ENCODE measurements around the gene TSKU.
A peak's percentile ranks its signal among the peaks of the same experiment; 100 is the strongest.
"Not testable (repeated sequence)": the region's sequence is repeated elsewhere in the genome, so short reads cannot be mapped to it uniquely, and the experiment has no call there.

Gene TSKU

DNA sequence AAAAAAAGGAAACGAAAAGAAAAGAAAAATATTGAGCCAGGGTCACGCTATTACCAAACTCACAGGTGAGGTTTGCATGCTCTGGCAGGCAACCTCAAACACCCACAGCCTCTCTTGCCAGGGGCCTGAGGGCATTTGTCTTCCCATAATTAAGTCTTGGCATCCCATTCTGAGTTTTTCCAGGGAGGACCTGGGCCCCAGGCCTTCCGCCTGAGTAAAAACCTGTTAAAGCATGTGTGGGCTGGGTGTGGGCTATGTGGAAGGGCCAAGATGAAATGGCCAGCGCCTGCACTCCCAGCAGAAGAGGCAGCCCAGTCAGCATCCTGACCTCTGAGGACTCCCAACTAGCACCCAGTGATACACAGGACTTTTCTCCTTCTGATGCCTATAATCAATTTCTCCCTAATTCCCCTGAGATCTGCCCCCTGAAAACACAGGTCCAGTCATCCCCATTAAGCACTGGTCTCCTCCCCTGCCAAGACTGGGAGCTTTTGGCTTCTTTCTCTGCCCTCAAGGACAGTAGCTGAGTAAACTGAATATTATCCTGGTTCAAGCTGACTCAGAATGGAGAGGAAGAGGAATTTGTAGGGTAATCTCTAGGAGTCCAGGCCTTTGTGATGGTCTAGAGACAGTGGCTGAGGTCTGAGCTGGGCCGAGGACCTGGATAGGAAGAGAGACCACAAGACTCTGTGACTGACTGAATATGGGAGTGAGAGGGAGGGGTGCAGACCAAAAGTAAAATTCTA lies 42.0 kb downstream of the TSKU start:
- Histone ChIP-seq H3K9ac (ENCODE audit: low read length) (peak overlapping the region; percentile 26), H3K36me3 (ENCODE audit: control insufficient read depth in 1 of 2, insufficient read depth in 2 of 2, low read depth in 1 of 2, low read length in 2 of 2) (no peaks in the 10 kb centered on the region), H2AK5ac (ENCODE audit: low read length, severe bottlenecking) (no peak overlapping the region), H3K79me1 (replicated peaks; ENCODE audit: low read length, poor library complexity, severe bottlenecking) (no peaks in the 10 kb centered on the region), H3K4me3 (ENCODE audit: insufficient read depth in 1 of 2, low read depth in 1 of 2, low read length in 2 of 2) (no peak overlapping the region), H2BK120ac (ENCODE audit: low read depth, low read length) (peak overlapping the region; percentile 57), H2BK12ac (ENCODE audit: low read length in 2 of 2) (peak overlapping the region; percentile 2 to 85), H3K27ac (ENCODE audit: low read length, poor library complexity, severe bottlenecking) (no peak overlapping the region), H3K9me3 (ENCODE audit: control insufficient read depth, low read length) (no peaks in the 10 kb centered on the region), H3K4me2 (ENCODE audit: low read length, poor library complexity, severe bottlenecking) (no peak overlapping the region), H3K27me3 (ENCODE audit: control insufficient read depth in 1 of 2, insufficient read depth in 1 of 2, low read length in 2 of 2) (no peaks in the 10 kb centered on the region), H3K14ac (ENCODE audit: low read length in 2 of 2) (no peak overlapping the region), H3K4me1 (ENCODE audit: control insufficient read depth, insufficient read depth, low read depth, low read length) (peaks cover 5% of the 10 kb centered on the region), H2AFZ (ENCODE audit: low read depth, low read length) (peak overlapping the region; percentile 31), H4K91ac (ENCODE audit: low read length) (no peak overlapping the region), H2BK5ac (ENCODE audit: low read depth, low read length, poor library complexity, severe bottlenecking) (no peak overlapping the region), H3K18ac (ENCODE audit: low read depth in 1 of 2, low read length in 2 of 2) (peak overlapping the region in 1 of 2 experiments; percentile 34), H2BK15ac (ENCODE audit: low read depth, poor library complexity, severe bottlenecking) (peak overlapping the region; percentile 73), H3K4ac (ENCODE audit: low read depth in 1 of 2, low read length in 2 of 2) (no peak overlapping the region), H4K8ac (ENCODE audit: low read length) (no peak overlapping the region), H3K23ac (ENCODE audit: low read length in 2 of 2) (no peak overlapping the region)
- WGBS: 81% methylated on average over 5 of the region's 5 CpGs
- DNase-seq: no peak

DNA sequence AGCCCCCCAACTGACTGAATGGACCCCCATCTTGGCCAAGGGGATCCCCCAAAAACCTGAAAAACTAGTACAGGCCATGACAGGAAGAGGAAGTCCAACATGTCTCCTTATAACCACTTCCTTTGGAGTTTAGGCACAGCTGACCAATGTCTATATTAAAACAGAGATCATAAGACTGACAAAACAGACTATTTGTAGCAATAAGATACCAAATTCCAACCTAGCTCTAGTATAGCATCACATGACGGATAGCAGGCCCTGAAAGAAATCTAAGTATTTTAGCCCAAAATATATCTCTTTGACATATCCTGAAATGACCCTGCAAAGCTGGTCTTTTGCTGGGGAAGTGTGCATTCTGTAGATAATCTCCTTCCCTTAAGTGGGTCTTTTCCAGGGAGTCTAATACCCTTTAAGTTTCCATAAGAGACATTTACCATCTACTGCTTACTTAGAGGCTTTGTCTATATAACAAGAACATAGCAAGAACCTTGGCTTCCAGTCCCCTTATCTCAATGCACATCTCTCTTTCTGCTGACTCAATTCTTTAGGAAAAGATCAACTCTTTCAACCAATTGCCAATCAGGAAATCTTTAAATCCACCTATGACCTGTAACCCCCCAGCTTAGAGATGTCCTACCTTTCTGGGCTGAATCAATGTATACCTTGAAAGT lies 42.7 kb downstream of the TSKU start:
- Histone ChIP-seq H3K36me3 (ENCODE audit: control insufficient read depth in 1 of 2, insufficient read depth in 2 of 2, low read depth in 1 of 2, low read length in 2 of 2) (no peaks in the 10 kb centered on the region), H3K23ac (ENCODE audit: low read length in 2 of 2) (no peak overlapping the region), H3K4me2 (ENCODE audit: low read length, poor library complexity, severe bottlenecking) (no peak overlapping the region), H3K27ac (ENCODE audit: low read length, poor library complexity, severe bottlenecking) (no peak overlapping the region), H3K4ac (ENCODE audit: low read depth in 1 of 2, low read length in 2 of 2) (no peak overlapping the region), H2BK12ac (ENCODE audit: low read length in 2 of 2) (no peak overlapping the region), H3K14ac (ENCODE audit: low read length in 2 of 2) (no peak overlapping the region), H2AFZ (ENCODE audit: low read depth, low read length) (no peak overlapping the region), H3K18ac (ENCODE audit: low read depth in 1 of 2, low read length in 2 of 2) (peak overlapping the region in 1 of 2 experiments; percentile 34), H3K9ac (ENCODE audit: low read length) (peak overlapping the region; percentile 26), H2BK5ac (ENCODE audit: low read depth, low read length, poor library complexity, severe bottlenecking) (no peak overlapping the region), H2BK120ac (ENCODE audit: low read depth, low read length) (no peak overlapping the region), H3K79me1 (replicated peaks; ENCODE audit: low read length, poor library complexity, severe bottlenecking) (no peaks in the 10 kb centered on the region), H2AK5ac (ENCODE audit: low read length, severe bottlenecking) (no peak overlapping the region), H4K91ac (ENCODE audit: low read length) (no peak overlapping the region), H3K27me3 (ENCODE audit: control insufficient read depth in 1 of 2, insufficient read depth in 1 of 2, low read length in 2 of 2) (no peaks in the 10 kb centered on the region), H3K9me3 (ENCODE audit: control insufficient read depth, low read length) (no peaks in the 10 kb centered on the region), H2BK15ac (ENCODE audit: low read depth, poor library complexity, severe bottlenecking) (no peak overlapping the region), H3K4me3 (ENCODE audit: insufficient read depth in 1 of 2, low read depth in 1 of 2, low read length in 2 of 2) (no peak overlapping the region), H3K4me1 (ENCODE audit: control insufficient read depth, insufficient read depth, low read depth, low read length) (peaks cover 5% of the 10 kb centered on the region), H4K8ac (ENCODE audit: low read length) (no peak overlapping the region)
- WGBS: 100% methylated on average over 1 of the region's 1 CpG
- no peak for DNase-seq

DNA sequence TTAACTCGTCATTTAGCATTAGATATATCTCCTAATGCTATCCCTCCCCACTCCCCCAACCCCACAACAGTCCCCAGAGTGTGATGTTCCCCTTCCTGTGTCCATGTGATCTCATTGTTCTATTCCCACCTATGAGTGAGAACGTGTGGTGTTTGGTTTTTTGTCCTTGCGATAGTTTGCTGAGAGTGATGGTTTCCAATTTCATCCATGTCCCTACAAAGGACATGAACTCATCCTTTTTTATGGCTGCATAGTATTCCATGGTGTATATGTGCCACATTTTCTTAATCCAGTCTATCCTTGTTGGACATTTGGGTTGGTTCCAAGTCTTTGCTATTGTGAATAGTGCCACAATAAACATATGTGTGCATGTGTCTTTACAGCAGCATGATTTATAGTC lies 43.4 kb downstream of the TSKU start:
- WGBS: 100% methylated on average over 1 of the region's 3 CpGs
- H3K9ac ChIP-seq (ENCODE audit: low read length); H4K8ac ChIP-seq (ENCODE audit: low read length); H3K4me1 ChIP-seq (ENCODE audit: control insufficient read depth, insufficient read depth, low read depth, low read length); H2AFZ ChIP-seq (ENCODE audit: low read depth, low read length); H3K27me3 ChIP-seq (ENCODE audit: control insufficient read depth in 1 of 2, insufficient read depth in 1 of 2, low read length in 2 of 2); H3K4me2 ChIP-seq (ENCODE audit: low read length, poor library complexity, severe bottlenecking); H3K36me3 ChIP-seq (ENCODE audit: control insufficient read depth in 1 of 2, insufficient read depth in 2 of 2, low read depth in 1 of 2, low read length in 2 of 2); H2BK12ac ChIP-seq (ENCODE audit: low read length in 2 of 2); H3K9me3 ChIP-seq (ENCODE audit: control insufficient read depth, low read length); H2BK120ac ChIP-seq (ENCODE audit: low read depth, low read length); H3K23ac ChIP-seq (ENCODE audit: low read length in 2 of 2); H3K4ac ChIP-seq (ENCODE audit: low read depth in 1 of 2, low read length in 2 of 2); H3K18ac ChIP-seq (ENCODE audit: low read depth in 1 of 2, low read length in 2 of 2); H3K14ac ChIP-seq (ENCODE audit: low read length in 2 of 2); H2BK5ac ChIP-seq (ENCODE audit: low read depth, low read length, poor library complexity, severe bottlenecking); H3K4me3 ChIP-seq (ENCODE audit: insufficient read depth in 1 of 2, low read depth in 1 of 2, low read length in 2 of 2); H3K27ac ChIP-seq (ENCODE audit: low read length, poor library complexity, severe bottlenecking); H3K79me1 ChIP-seq (replicated peaks; ENCODE audit: low read length, poor library complexity, severe bottlenecking); H4K91ac ChIP-seq (ENCODE audit: low read length); H2AK5ac ChIP-seq (ENCODE audit: low read length, severe bottlenecking); DNase-seq; H2BK15ac ChIP-seq (ENCODE audit: low read depth, poor library complexity, severe bottlenecking): not testable (repeated sequence)

DNA sequence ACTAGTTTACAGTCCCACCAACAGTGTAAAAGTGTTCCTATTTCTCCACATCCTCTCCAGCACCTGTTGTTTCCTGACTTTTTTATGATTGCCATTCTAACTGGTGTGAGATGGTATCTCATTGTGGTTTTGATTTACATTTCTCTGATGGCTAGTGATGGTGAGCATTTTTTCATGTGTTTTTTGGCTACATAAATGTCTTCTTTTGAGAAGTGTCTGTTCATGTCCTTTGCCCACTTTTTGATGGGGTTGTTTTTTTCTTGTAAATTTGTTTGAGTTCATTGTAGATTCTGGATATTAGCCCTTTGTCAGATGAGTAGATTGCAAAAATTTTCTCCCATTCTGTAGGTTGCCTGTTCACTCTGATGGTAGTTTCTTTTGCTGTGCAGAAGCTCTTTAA lies 43.8 kb downstream of the TSKU start:
- H2BK5ac ChIP-seq (ENCODE audit: low read depth, low read length, poor library complexity, severe bottlenecking); H3K4me1 ChIP-seq (ENCODE audit: control insufficient read depth, insufficient read depth, low read depth, low read length); H3K18ac ChIP-seq (ENCODE audit: low read depth in 1 of 2, low read length in 2 of 2); H3K36me3 ChIP-seq (ENCODE audit: control insufficient read depth in 1 of 2, insufficient read depth in 2 of 2, low read depth in 1 of 2, low read length in 2 of 2); H2AK5ac ChIP-seq (ENCODE audit: low read length, severe bottlenecking); H2BK12ac ChIP-seq (ENCODE audit: low read length in 2 of 2); H3K4me2 ChIP-seq (ENCODE audit: low read length, poor library complexity, severe bottlenecking); DNase-seq; H4K91ac ChIP-seq (ENCODE audit: low read length); H3K27ac ChIP-seq (ENCODE audit: low read length, poor library complexity, severe bottlenecking); H3K9me3 ChIP-seq (ENCODE audit: control insufficient read depth, low read length); H3K27me3 ChIP-seq (ENCODE audit: control insufficient read depth in 1 of 2, insufficient read depth in 1 of 2, low read length in 2 of 2); H2BK15ac ChIP-seq (ENCODE audit: low read depth, poor library complexity, severe bottlenecking); H3K4ac ChIP-seq (ENCODE audit: low read depth in 1 of 2, low read length in 2 of 2); H4K8ac ChIP-seq (ENCODE audit: low read length); H2BK120ac ChIP-seq (ENCODE audit: low read depth, low read length); H3K9ac ChIP-seq (ENCODE audit: low read length); H2AFZ ChIP-seq (ENCODE audit: low read depth, low read length); H3K4me3 ChIP-seq (ENCODE audit: insufficient read depth in 1 of 2, low read depth in 1 of 2, low read length in 2 of 2); H3K79me1 ChIP-seq (replicated peaks; ENCODE audit: low read length, poor library complexity, severe bottlenecking); H3K14ac ChIP-seq (ENCODE audit: low read length in 2 of 2); H3K23ac ChIP-seq (ENCODE audit: low read length in 2 of 2): not testable (repeated sequence)
